Progenitor cell of endocrine pancreas (in vitro differentiated cells): Measurements from ENCODE around the gene C7. TPM values are rescaled to one million over a fixed set of nuclear protein-coding genes. Genes with fewer than 3 reads are reported as not detected.

Source experiments
- DNase-seq: peaks from one replicate; pipeline ENCODE4 v3.0.0; 2021; ENCODE audit warnings: low spot score; ENCODE audit not compliant: unreplicated experiment
- H3K27ac Mint-ChIP-seq: 2 replicates; pipeline ENCODE4 v1.8.0; 2021; ENCODE audit warnings: mild to moderate bottlenecking, moderate library complexity, mixed read lengths
- H3K27me3 Mint-ChIP-seq: 2 replicates; pipeline ENCODE4 v1.8.0; 2021; ENCODE audit warnings: mixed read lengths
- H3K36me3 Mint-ChIP-seq: 2 replicates; pipeline ENCODE4 v1.8.0; 2022; ENCODE audit warnings: mixed read lengths; ENCODE audit not compliant: insufficient read depth
- H3K4me1 Mint-ChIP-seq: 2 replicates; pipeline ENCODE4 v1.8.0; 2021; ENCODE audit warnings: low read depth, mixed read lengths
- H3K4me3 Mint-ChIP-seq: 2 replicates; pipeline ENCODE4 v1.8.0; 2021; ENCODE audit warnings: low read depth, mild to moderate bottlenecking, moderate library complexity, mixed read lengths
- H3K9me3 Mint-ChIP-seq: 2 replicates; pipeline ENCODE4 v1.8.0; 2021; ENCODE audit warnings: low read depth, mixed read lengths
- CTCF ChIP-seq: fragments of 200-600 bp; sonication (generic); IDR thresholded peaks from one replicate; pipeline ENCODE4 v1.5.0; 2021; ENCODE audit warnings: antibody characterized with exemption, mild to moderate bottlenecking; ENCODE audit not compliant: unreplicated experiment
- total RNA-seq: library from RNA; stranded (reverse); gene quantifications from 2 replicates; pipeline ENCODE4 v1.2.1, GENCODE V29; 2021

C7 gene
- total RNA-seq, 1 donor from 2014 or later, result 5.7 TPM

- no peak overlapping the region for H3K4me3 Mint-ChIP-seq
- H3K36me3 Mint-ChIP-seq, result no peaks in the 10 kb centered on the region
- peaks cover 3% of the 10 kb centered on the region for H3K27me3 Mint-ChIP-seq
- H3K4me1 Mint-ChIP-seq, result peaks cover 6% of the 10 kb centered on the region
- TF ChIP-seq CTCF, result no peak
- H3K27ac Mint-ChIP-seq, result no peak overlapping the region
- no peak for DNase-seq
- H3K9me3 Mint-ChIP-seq, result peaks cover 3% of the 10 kb centered on the region
These were observed 66.7 kb downstream of the C7 start for GRCh38 chr5:40976041-40976440.

DNA sequence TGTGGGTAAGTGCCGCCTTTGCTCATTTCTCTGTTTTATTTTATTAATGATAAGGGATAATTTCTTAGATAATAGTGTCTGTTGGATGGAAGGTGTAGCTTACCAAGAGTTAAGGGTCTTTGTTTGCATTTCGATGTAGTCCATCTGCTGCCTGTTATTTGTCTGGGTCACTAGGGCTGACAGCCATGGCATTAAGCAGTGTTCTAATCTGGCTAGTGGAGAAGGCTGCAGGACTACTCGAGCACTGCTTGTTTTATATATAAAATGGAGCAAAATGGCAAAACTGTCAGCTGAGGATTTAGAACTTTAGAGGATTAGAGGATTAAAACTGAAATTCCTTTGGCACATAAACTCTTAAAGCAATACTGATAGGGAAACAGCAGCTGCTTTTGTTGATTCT, 67.5 kb downstream of the C7 start:
- Mint-ChIP-seq H3K27me3 (peaks cover 3% of the 10 kb centered on the region), H3K9me3 (peaks cover 3% of the 10 kb centered on the region), H3K27ac (no peak overlapping the region), H3K4me3 (no peak overlapping the region), H3K36me3 (no peaks in the 10 kb centered on the region), H3K4me1 (peaks cover 6% of the 10 kb centered on the region)
- no peak for TF ChIP-seq CTCF
- DNase-seq, result no peak

DNA sequence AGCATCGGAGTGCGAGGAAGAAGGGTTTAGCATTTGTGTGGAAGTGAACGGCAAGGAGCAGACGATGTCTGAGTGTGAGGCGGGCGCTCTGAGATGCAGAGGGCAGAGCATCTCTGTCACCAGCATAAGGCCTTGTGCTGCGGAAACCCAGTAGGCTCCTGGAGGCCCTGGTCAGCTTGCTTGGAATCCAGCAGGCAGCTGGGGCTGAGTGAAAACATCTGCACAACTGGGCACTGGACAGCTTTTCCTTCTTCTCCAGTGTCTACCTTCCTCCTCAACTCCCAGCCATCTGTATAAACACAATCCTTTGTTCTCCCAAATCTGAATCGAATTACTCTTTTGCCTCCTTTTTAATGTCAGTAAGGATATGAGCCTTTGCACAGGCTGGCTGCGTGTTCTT, 72.1 kb downstream of the C7 start:
- TF ChIP-seq CTCF, result no peak
- no peak for DNase-seq
- Mint-ChIP-seq H3K4me1 (peaks cover 10% of the 10 kb centered on the region), H3K36me3 (no peaks in the 10 kb centered on the region), H3K27me3 (peaks cover 3% of the 10 kb centered on the region), H3K9me3 (peaks cover 3% of the 10 kb centered on the region), H3K27ac (no peak overlapping the region), H3K4me3 (no peak overlapping the region)

GRCh38 chr5:40983781-40984180, 74.5 kb downstream of the C7 start:
- Mint-ChIP-seq H3K4me3 (no peak overlapping the region), H3K4me1 (peaks cover 4% of the 10 kb centered on the region), H3K27ac (no peak overlapping the region), H3K36me3 (no peaks in the 10 kb centered on the region), H3K9me3 (peaks cover 6% of the 10 kb centered on the region), H3K27me3 (peaks cover 3% of the 10 kb centered on the region)
- no peak for TF ChIP-seq CTCF
- no peak for DNase-seq

DNA sequence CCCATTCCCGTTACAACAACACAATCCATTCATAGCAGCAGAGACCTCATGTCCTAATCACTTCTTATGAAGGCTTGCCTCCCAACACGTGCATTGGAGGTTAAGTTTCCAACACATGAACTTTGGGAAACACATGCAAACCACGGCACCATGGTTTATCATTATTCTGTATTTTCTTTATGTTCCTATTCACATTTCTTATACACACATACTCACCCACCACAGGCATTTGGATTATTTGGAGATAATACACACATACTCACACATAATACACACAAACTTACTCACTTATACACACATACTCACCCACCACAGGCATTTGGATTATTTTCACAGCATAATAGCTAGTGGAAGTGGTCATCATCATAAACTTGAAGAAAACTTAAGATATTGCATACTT, 75.6 kb downstream of the C7 start:
- H3K27ac Mint-ChIP-seq, result no peak overlapping the region
- TF ChIP-seq CTCF, result no peak
- H3K4me1 Mint-ChIP-seq, result peaks cover 4% of the 10 kb centered on the region
- H3K36me3 Mint-ChIP-seq, result no peaks in the 10 kb centered on the region
- peaks cover 6% of the 10 kb centered on the region for H3K9me3 Mint-ChIP-seq
- H3K27me3 Mint-ChIP-seq, result peaks cover 3% of the 10 kb centered on the region
- no peak for DNase-seq
- H3K4me3 Mint-ChIP-seq, result no peak overlapping the region
